Effector memory CD8-positive, alpha-beta T cell (primary cell): ENCODE measurements around the gene TFE3.
"Not testable (repeated sequence)": the region's sequence is repeated elsewhere in the genome, so short reads cannot be mapped to it uniquely, and the experiment has no call there.

Experiments
- ATAC-seq: fragments of 150-1000 bp; cut with Tn5 transposase; replicated peaks from 2 replicates; pipeline ENCODE4 v1.10.0; 2021; ENCODE audit warnings: mild to moderate bottlenecking, moderate library complexity
- DNase-seq, 3 experiments: peaks; one replicate each; pipeline ENCODE4 v3.0.0; 2021
- H3K27ac Mint-ChIP-seq, 2 donors: one replicate each; pipeline ENCODE4 v1.8.0; 2022; ENCODE audit warnings: mild to moderate bottlenecking in 2 of 2, mixed read lengths in 2 of 2, moderate library complexity in 2 of 2
- H3K27me3 Mint-ChIP-seq, 2 donors: one replicate each; pipeline ENCODE4 v1.8.0; 2022; ENCODE audit warnings: mixed read lengths in 2 of 2
- H3K36me3 Mint-ChIP-seq: one replicate; pipeline ENCODE4 v1.8.0; 2022; ENCODE audit warnings: mild to moderate bottlenecking, moderate library complexity, mixed read lengths; ENCODE audit not compliant: insufficient read depth
- H3K4me1 Mint-ChIP-seq, 2 donors: one replicate each; pipeline ENCODE4 v1.8.0; 2022; ENCODE audit warnings: low read depth in 2 of 2, mixed read lengths in 2 of 2
- H3K4me3 Mint-ChIP-seq, 2 donors: one replicate each; pipeline ENCODE4 v1.8.0; 2022; ENCODE audit warnings: mild to moderate bottlenecking in 2 of 2, mixed read lengths in 2 of 2, moderate library complexity in 2 of 2
- H3K9me3 Mint-ChIP-seq, 2 donors: one replicate each; pipeline ENCODE4 v1.8.0; 2022; ENCODE audit warnings: mixed read lengths in 2 of 2

TFE3 gene

DNA sequence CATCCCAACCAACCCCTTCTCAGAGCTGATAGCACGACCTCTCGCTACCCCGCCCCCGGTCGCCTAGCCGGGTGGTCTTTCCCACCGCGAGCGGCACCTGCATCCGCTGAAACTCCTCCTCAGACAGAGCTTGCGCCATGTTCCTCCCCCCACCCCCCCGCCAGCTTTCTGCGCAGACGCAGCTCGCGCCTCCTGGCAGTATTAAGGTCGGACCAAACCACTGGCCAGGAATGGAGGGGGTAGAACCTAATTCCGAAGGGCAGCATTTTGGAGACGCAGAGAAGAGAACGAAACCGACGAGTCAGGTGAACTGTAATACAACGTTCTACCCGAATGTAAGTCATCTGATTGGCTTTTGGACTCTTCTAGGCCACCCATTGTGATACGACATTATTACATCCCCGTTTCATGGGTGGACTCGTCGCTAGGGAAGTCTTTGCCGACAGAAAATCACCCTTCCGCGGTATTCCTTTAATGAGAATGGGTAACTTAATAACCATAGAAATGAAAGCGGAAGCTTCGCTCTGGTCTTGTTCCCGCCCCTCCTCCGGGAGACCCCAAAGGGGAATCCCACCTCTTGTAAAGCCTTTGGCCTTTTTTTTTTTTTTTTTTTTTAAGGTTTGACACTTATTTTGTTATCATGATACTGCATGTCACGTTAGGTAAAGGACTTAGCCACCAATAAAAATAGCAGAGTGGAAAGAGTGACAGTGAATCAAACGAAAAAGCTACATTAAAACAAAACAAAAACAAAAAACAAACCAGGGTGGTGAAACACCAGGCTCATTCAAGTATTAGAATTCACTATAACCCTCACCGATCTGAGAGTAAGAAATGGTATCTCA lies 40.8 kb downstream of the TFE3 start, which contains the start of gene GRIPAP1:
Gene GRIPAP1, minus strand, starts transcription at position 174 of the 845 bp plus-strand sequence. Its CDS starts 35 bp downstream, at position 139.
- H3K27me3 Mint-ChIP-seq: no peaks in the 10 kb centered on the region
- peak within 1 kb of the TSS; percentile 98 to 99 for H3K4me3 Mint-ChIP-seq
- H3K9me3 Mint-ChIP-seq: no peaks in the 10 kb centered on the region
- H3K36me3 Mint-ChIP-seq: peaks cover 34% of the 10 kb centered on the region
- peak; percentile 73 for ATAC-seq
- H3K27ac Mint-ChIP-seq: peak within 1 kb of the TSS; percentile 99 to 100
- H3K4me1 Mint-ChIP-seq: peaks cover 23 to 27% of the 10 kb centered on the region in 2 donors
- DNase-seq: peak; percentile 72 to 78 (median 73)

DNA sequence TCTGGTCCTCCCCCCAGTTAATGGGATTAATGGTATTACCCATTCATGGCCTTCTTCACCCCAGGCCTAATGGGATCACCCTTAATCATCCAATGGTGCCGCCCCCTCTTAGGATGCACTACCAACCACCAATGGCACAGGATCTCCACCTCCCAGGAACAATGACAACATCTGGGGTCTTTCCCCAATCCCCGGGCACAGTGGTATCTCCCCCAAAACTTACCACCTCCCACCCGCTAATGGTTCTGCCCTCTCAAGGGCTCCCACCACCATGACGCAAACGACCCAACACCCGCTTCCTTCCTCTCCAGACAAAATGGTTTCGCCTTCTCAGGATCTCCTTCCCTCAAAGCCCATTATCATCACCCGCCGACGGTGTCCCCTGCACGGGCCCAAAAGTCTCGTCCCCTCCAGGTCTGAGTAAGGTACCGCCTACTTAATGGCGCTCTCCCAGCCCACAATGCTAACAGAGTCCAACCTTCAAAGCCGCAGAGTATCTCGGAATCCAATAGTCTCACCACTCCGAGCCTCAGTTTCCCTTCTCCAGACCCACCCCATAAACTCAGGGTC lies 41.6 kb downstream of the TFE3 start:
- Mint-ChIP-seq H3K9me3 (no peaks in the 10 kb centered on the region), H3K4me1 (peaks cover 23 to 30% of the 10 kb centered on the region in 2 donors), H3K4me3 (peak overlapping the region; percentile 98 to 99), H3K27me3 (no peaks in the 10 kb centered on the region), H3K36me3 (peaks cover 40% of the 10 kb centered on the region), H3K27ac (peak overlapping the region; percentile 99 to 100)
- DNase-seq (peak; percentile 57 to 62 (median 60)), ATAC-seq (peak; percentile 68)

DNA sequence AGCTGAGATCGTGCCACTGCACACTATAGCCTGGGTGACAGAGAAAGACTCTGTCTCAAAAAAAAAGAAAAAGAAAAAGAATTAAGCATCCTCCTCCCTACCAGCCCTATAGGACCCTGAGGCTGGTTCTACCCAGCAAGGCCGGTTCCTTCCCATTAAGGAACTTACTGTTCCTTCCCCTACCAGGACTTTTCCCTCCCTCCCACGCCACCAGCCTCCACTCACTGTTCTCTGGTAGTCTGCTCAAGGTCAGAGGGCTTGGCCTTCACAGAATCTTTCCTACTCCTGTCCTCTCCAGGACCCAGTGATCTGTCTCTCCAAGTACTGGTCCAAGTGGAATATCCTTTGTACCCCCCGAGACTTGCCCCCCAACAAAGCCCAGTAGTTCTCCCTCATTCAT lies 42.5 kb downstream of the TFE3 start:
- Mint-ChIP-seq H3K27me3 (no peaks in the 10 kb centered on the region), H3K27ac (peak overlapping the region; percentile 99 to 100), H3K4me3 (peak overlapping the region; percentile 98 to 99), H3K36me3 (peaks cover 42% of the 10 kb centered on the region), H3K4me1 (peaks cover 23 to 30% of the 10 kb centered on the region in 2 donors), H3K9me3 (no peaks in the 10 kb centered on the region)
- ATAC-seq: no peak
- no peak for DNase-seq

DNA sequence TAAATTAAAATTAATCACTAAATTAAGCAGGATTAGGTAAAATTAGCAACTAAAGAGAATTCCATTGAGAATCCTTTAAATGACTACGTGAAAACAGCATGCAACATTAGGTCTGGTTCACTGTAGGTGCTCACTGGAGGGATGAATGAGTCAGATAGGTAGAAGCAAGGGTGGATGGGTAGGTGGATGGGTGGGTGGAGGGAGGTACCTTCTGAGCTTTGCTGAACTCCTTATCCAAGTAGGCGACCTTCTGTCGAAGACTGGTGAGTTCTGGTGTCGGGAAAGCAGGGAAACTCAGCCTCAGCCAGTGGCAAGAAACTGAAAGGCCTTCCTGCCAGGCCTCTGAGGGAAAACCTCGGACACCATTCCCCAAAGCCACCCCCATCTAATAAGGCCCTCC lies 44.1 kb downstream of the TFE3 start:
- Mint-ChIP-seq H3K9me3 (no peaks in the 10 kb centered on the region), H3K27ac (no peak overlapping the region), H3K27me3 (no peaks in the 10 kb centered on the region), H3K4me3 (no peak overlapping the region), H3K4me1 (peaks cover 27 to 36% of the 10 kb centered on the region in 2 donors), H3K36me3 (peaks cover 46% of the 10 kb centered on the region)
- no peak for DNase-seq
- ATAC-seq: no peak

DNA sequence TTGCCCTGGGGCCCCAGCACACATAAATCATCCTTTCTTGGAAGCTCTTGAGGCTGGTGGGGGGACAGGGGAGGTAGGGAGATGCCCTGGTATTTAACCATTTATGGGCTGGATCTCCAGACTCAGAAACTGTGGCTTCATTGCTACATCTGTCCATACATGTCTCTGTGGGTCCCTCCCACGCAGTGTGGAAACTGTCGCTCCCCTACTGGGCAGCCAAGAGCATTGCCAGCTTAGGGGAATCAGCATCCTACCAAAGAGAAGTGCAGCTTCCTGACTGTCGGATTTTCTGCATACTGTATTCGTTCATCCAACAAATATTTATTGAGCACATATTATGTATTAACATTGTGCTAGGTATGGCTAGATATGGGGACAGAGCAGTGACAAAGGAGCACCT lies 44.8 kb downstream of the TFE3 start:
- H3K27me3 Mint-ChIP-seq: no peaks in the 10 kb centered on the region
- no peaks in the 10 kb centered on the region for H3K9me3 Mint-ChIP-seq
- DNase-seq (no peak), ATAC-seq (no peak)
- no peak overlapping the region for H3K27ac Mint-ChIP-seq
- H3K36me3 Mint-ChIP-seq: peaks cover 45% of the 10 kb centered on the region
- H3K4me3 Mint-ChIP-seq: no peak overlapping the region
- peaks cover 27 to 36% of the 10 kb centered on the region in 2 donors for H3K4me1 Mint-ChIP-seq

DNA sequence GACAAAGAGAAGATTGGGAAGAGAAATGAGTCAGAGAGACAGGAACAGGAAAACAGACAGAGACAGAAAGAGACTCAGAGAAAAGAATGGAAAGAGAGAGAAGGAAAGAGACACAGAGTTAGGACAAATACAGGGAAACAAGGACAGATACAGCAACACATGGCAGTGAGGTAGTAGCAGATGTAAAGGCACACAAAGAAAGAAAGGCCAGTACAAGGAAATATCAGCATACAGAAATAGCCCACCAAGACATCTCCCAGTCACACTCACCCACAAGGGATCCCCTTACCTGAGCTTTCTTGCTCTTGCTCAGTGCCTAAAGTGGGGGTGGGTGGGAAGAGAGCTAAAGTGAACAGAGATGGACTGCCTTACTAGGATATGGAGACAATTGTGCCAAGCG lies 45.3 kb downstream of the TFE3 start:
- H3K9me3 Mint-ChIP-seq: no peaks in the 10 kb centered on the region
- H3K27me3 Mint-ChIP-seq: no peaks in the 10 kb centered on the region
- peak overlapping the region in 1 of 2 donors; percentile 21 for H3K4me3 Mint-ChIP-seq
- peak overlapping the region in 1 of 2 donors; percentile 81 for H3K27ac Mint-ChIP-seq
- peaks cover 27 to 36% of the 10 kb centered on the region in 2 donors for H3K4me1 Mint-ChIP-seq
- ATAC-seq: no peak
- peaks cover 43% of the 10 kb centered on the region for H3K36me3 Mint-ChIP-seq
- DNase-seq: no peak

DNA sequence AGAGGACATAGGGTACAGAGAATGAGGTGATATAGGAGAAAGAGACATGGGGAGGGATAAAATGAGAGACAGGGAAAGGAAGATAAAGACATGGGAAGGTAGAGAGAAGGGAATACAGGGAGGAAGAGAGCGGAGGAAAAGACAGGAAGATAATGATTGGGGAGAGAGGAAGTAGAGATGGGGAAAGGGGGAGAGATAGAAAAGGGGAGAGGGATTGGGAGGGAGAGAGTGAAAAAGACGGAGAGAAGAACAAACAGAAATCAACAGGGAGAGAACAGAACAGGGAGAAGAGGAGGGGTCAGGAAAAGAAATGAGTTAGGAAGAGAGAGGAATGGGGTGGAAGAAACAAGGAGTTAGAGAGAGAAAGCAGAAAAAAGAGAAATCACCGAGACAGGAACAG lies 45.7 kb downstream of the TFE3 start:
- peak overlapping the region in 1 of 2 donors; percentile 81 for H3K27ac Mint-ChIP-seq
- ATAC-seq (no peak), DNase-seq (no peak)
- H3K4me1 Mint-ChIP-seq: peaks cover 27 to 36% of the 10 kb centered on the region in 2 donors
- H3K36me3 Mint-ChIP-seq: peaks cover 43% of the 10 kb centered on the region
- peak overlapping the region in 1 of 2 donors; percentile 21 for H3K4me3 Mint-ChIP-seq
- no peaks in the 10 kb centered on the region for H3K27me3 Mint-ChIP-seq
- no peaks in the 10 kb centered on the region for H3K9me3 Mint-ChIP-seq

DNA sequence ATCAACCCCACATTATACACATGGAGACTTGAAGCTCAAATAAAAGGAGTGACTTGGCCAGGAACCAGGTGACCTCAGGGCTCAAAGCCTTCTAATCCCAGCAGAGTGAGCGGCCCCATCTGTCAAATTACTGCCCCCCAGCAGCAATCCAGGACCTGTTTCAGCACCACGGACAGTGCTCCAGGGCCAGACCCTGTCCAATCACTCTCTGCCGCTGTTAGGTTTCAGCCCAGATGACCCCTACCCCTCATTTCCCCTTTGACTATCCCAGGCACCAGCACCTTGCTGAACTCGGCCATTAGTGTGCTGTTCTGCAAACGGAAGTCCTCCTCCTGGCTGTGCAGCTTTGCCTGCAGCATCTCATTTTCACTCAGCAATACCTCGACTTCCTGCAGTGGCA lies 46.2 kb downstream of the TFE3 start:
- Mint-ChIP-seq H3K36me3 (peaks cover 43% of the 10 kb centered on the region), H3K27ac (peak overlapping the region in 1 of 2 donors; percentile 81), H3K4me1 (peaks cover 27 to 36% of the 10 kb centered on the region in 2 donors), H3K27me3 (no peaks in the 10 kb centered on the region), H3K9me3 (no peaks in the 10 kb centered on the region), H3K4me3 (no peak overlapping the region)
- ATAC-seq: no peak
- DNase-seq: no peak

DNA sequence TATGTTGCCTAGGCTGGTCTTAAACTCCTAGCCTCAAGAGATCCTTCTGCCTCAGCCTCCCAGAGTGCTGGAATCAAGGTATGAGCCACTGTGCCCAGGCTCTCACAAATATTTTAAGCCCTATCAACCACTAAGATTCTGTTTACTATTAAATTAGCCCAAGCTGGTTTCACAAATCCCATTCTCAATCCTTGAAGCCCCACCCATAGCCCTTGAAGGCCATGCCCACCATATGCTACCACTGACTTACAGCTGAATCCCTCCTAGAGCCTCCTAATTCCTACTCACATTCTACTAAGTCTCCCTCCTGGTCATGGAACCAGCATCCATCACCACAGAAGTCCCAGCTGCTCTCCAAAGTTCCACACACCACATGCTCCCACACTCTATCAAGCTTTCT lies 50.8 kb downstream of the TFE3 start:
- H3K36me3 Mint-ChIP-seq: peaks cover 40% of the 10 kb centered on the region
- ATAC-seq: no peak
- no peak overlapping the region for H3K27ac Mint-ChIP-seq
- DNase-seq: no peak
- H3K27me3 Mint-ChIP-seq: no peaks in the 10 kb centered on the region
- peaks cover 8 to 9% of the 10 kb centered on the region in 2 donors for H3K4me1 Mint-ChIP-seq
- no peak overlapping the region for H3K4me3 Mint-ChIP-seq
- no peaks in the 10 kb centered on the region for H3K9me3 Mint-ChIP-seq

DNA sequence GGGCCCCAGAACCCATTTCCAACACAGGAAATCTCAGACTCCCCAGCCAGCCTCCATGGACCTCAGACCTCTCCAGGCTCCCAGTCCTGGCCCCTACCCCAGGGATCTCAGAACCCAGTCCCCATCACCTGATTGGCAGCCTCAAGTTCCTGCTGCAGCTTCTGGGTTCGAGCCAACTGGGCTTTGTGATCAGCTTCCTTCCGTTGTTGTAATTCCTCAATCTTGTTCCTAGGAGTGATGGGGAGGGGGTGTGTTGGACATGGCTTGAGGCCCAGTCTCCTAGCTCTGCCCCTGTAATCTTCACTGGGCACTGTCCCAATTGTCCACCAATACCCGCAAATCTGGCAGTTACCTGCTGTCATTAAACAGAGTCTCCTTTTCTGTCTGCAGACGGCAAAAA lies 53.7 kb downstream of the TFE3 start:
- Mint-ChIP-seq H3K4me1 (peaks cover 0 to 4% of the 10 kb centered on the region in 2 donors), H3K4me3 (no peak overlapping the region), H3K9me3 (no peaks in the 10 kb centered on the region), H3K36me3 (peaks cover 33% of the 10 kb centered on the region), H3K27me3 (no peaks in the 10 kb centered on the region), H3K27ac (no peak overlapping the region)
- ATAC-seq: no peak
- no peak for DNase-seq

DNA sequence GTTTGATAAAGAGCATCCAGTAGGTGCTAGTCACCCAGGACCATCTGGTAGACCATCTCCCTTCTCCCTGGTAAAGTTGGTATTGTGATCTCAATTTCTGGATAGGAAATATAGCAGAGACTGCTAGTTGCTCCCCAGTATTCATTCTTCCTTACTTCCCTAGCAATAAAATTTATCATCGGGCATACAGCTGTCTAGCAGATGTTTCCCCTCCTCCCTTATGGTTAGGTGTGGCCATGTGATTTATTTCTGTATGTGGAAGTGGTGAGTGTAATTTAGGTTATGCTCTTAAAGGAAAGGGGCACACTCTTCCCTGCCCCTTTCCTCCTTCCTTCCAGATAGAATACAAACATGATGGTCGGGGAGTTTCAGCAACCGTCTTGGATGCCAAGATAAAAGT lies 59.3 kb downstream of the TFE3 start:
- H3K4me1 Mint-ChIP-seq: peaks cover 4% of the 10 kb centered on the region in 2 donors
- no peaks in the 10 kb centered on the region for H3K9me3 Mint-ChIP-seq
- ATAC-seq: no peak
- peaks cover 60% of the 10 kb centered on the region for H3K36me3 Mint-ChIP-seq
- no peak overlapping the region for H3K4me3 Mint-ChIP-seq
- H3K27me3 Mint-ChIP-seq: no peaks in the 10 kb centered on the region
- DNase-seq: no peak
- no peak overlapping the region for H3K27ac Mint-ChIP-seq

DNA sequence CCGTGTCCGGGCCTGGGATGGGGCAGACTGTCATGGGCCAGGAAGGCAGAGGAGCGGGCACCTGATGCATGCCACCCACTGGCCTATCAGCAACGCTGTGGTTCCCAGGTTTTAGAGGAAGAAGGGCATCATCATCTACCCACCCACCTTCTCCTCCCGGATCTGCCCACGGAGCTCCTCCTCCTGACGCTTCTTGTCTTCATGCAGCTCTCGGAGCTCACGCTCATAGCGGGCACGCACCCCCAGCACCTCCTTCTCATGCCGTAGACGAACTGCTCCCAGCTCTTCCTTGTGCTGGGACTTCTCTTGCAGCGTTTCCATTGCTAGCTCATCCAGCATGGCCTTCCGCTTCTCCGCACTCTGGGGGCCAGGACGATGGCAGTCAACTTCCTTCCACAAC lies 60.1 kb downstream of the TFE3 start:
- no peak for DNase-seq
- Mint-ChIP-seq H3K36me3 (peaks cover 63% of the 10 kb centered on the region), H3K9me3 (no peaks in the 10 kb centered on the region), H3K27me3 (no peaks in the 10 kb centered on the region), H3K27ac (no peak overlapping the region), H3K4me1 (peaks cover 0 to 4% of the 10 kb centered on the region in 2 donors), H3K4me3 (no peak overlapping the region)
- ATAC-seq: no peak

DNA sequence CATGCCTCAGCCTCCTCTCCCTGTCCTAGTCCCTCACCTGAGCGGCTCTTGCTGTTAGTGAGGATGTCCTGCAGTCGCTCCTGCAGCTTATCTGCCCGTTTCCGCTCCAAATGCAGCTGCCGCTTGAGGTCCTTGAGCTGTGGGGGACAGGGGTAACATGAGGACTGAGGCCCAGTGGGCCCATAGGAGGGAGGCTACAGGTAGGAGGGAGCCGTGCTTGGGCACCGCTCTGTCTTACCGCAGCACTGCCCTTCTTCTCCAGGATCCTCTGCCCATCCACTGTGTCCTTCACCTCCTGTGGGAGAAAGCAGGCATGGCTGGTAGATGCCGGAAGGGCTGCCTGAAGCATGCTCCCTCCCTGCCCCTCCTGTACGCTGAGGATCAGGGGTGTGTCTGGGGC lies 62.0 kb downstream of the TFE3 start:
- H3K9me3 Mint-ChIP-seq: no peaks in the 10 kb centered on the region
- H3K4me3 Mint-ChIP-seq: no peak overlapping the region
- H3K27ac Mint-ChIP-seq: peak overlapping the region in 1 of 2 donors; percentile 15
- peaks cover 0 to 4% of the 10 kb centered on the region in 2 donors for H3K4me1 Mint-ChIP-seq
- no peak for DNase-seq
- ATAC-seq: no peak
- H3K36me3 Mint-ChIP-seq: peaks cover 75% of the 10 kb centered on the region
- no peaks in the 10 kb centered on the region for H3K27me3 Mint-ChIP-seq

DNA sequence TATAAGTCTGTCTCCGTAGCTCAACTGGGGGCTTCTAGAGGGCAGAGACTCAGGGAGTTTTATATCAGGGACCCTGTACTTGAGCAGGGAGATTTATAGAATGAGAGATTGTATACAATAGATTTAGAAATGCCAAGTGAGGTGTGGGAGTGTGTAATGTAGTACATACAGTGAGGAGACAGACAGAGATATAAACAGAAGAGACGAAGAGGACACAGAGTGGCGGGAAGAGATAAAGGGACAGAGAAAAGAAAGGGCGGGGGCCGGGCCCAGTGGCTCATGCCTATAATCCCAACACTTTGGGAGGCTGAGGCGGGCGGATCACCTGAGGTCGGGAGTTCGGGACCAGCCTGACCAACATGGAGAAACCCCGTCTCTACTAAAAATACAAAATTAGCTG lies 62.8 kb downstream of the TFE3 start:
- H3K36me3 Mint-ChIP-seq: peaks cover 83% of the 10 kb centered on the region
- not testable (repeated sequence) for H3K4me3 Mint-ChIP-seq, H3K9me3 Mint-ChIP-seq, ATAC-seq, DNase-seq, H3K4me1 Mint-ChIP-seq, H3K27me3 Mint-ChIP-seq
- peak overlapping the region in 1 of 2 donors; percentile 57 for H3K27ac Mint-ChIP-seq
